ENCODE results near the gene ROPN1.
"Not testable (repeated sequence)": the region's sequence is repeated elsewhere in the genome, so short reads cannot be mapped to it uniquely, and the experiment has no call there.

DNA sequence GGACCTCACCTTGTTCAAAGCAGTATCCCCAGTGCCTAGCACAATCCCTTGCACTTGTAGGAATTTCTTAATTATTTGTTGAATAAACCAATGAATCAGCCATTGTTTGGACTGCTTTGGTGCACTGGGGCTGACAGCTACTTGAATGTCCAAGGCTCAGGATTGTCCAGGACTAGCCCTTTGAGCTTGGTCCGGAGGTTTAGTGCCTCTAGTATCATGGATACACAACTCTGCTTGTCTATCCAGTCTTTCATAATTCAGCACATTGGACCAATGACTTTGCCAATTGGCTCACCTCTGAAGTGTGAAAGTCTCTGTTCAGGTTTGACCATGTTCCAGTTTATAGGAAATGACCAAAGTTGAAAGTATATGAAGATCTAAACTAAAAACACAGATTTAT is 27.1 kb downstream of the ROPN1 start:
- not testable (repeated sequence) for TF ChIP-seq CTCF (IDR thresholded peaks at IDR 0.05); REST (IDR thresholded peaks at IDR 0.05; ENCODE audit: insufficient read depth in 1 of 2, low read depth in 2 of 2, low read length in 1 of 2)

Data from Panc1 (cell line).